SK-N-MC (cell line): ENCODE measurements around the gene CDH4.

ENCODE experiments used
- EZH2 ChIP-seq: fragments of 200-600 bp; sonication (generic); IDR thresholded peaks from one replicate; pipeline ENCODE4 v1.6.1; 2017; ENCODE audit warnings: antibody characterized with exemption
- FOXP2 ChIP-seq: optimal IDR thresholded peaks from 2 replicates; pipeline ENCODE3; 2011; ENCODE audit warnings: mild to moderate bottlenecking, moderate library complexity; ENCODE audit not compliant: insufficient read depth; ENCODE audit errors: extremely low read length, control extremely low read depth
- POLR2AphosphoS5 ChIP-seq: IDR thresholded peaks from 2 replicates; pipeline ENCODE4 v1.6.1; 2012; ENCODE audit warnings: mild to moderate bottlenecking, low read depth, low read length, borderline replicate concordance

DNA sequence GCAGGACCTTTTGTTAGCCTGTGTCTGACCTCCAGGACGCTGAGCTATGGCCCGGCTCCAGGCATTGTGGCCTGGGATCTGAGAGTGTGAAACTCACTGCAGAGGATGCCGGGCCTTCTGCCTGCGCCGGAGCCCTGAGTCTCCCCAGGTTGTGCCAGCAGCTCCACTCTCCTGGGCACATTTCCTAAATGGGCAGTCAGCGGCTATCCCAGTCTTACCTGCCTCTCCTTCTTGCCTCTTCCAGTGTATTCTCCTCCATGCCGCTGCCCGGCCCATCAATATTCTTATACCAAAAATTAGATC, 397.8 kb downstream of the CDH4 start:
- TF ChIP-seq POLR2AphosphoS5 = no peak
- TF ChIP-seq EZH2 = no peak
- TF ChIP-seq FOXP2 = no peak
